ENCODE data around the gene WDR54.

The WDR54 gene

GRCh38 chr2:74474899-74475298 is 53.4 kb downstream of the WDR54 start:
- peak; percentile 43 for TF ChIP-seq CTCF (IDR thresholded peaks at IDR 0.05; ENCODE audit: low read length)
- no peak for TF ChIP-seq EZH2 (IDR thresholded peaks at IDR 0.05; ENCODE audit: borderline replicate concordance, low read length)
- no peaks in the 10 kb centered on the region for H3K79me2 ChIP-seq (ENCODE audit: insufficient read depth, low read length)
- H3K4me3 ChIP-seq (ENCODE audit: low read depth, low read length, poor library complexity, severe bottlenecking), result no peak overlapping the region
- no peaks in the 10 kb centered on the region for H4K20me1 ChIP-seq (ENCODE audit: insufficient read depth, low read length)
- H3K27ac ChIP-seq (ENCODE audit: low read depth, low read length, poor library complexity, severe bottlenecking), result no peak overlapping the region
- H3F3A ChIP-seq (ENCODE audit: insufficient read depth, low read length), result no peaks in the 10 kb centered on the region; the same call in 1 of the 2 replicates
- no peaks in the 10 kb centered on the region for H3K9me2 ChIP-seq (ENCODE audit: low read depth, low read length)
- H2AFZ ChIP-seq (ENCODE audit: low read length), result no peak overlapping the region
- H3K4me2 ChIP-seq (ENCODE audit: low read length), result no peak overlapping the region
- H3K9ac ChIP-seq (ENCODE audit: low read length), result no peak overlapping the region
- H3K9me3 ChIP-seq (ENCODE audit: low read length), result no peaks in the 10 kb centered on the region
- H3K4me1 ChIP-seq (ENCODE audit: insufficient read depth, low read length, severe bottlenecking), result peaks cover 22% of the 10 kb centered on the region
- peaks cover 26% of the 10 kb centered on the region for H3K36me3 ChIP-seq (ENCODE audit: insufficient read depth, low read length)
- no peaks in the 10 kb centered on the region for H3K27me3 ChIP-seq (ENCODE audit: insufficient read depth, low read length)

Measured in OCI-LY1 (cell line).